Measurements from ENCODE around the gene FAM124A.

DNA sequence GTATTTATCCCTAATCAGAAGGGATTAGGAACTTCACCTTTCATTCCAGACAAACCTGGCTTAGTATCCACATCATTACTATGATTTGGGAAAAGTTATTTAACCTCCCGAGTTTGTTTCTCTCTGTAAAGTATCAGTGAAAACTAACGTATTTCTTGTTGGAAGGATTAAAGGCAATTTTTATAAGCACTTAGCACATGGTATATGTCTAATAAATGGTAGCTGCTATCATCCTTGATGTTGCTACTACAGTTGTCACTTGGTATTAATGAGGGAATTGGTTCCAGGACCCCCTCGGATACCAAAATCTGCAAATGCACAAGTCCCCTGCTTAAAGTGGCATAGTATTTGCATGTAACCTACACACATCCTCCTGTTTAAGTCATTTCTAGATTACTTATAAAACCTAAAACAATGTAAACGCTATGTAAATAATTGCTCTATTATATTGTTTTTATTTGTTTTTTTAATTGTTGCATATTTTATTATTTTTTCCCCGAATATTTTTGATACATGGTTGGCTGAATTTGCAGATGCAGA, 42.7 kb upstream of the FAM124A start:
- TF ChIP-seq, protein P1, sequence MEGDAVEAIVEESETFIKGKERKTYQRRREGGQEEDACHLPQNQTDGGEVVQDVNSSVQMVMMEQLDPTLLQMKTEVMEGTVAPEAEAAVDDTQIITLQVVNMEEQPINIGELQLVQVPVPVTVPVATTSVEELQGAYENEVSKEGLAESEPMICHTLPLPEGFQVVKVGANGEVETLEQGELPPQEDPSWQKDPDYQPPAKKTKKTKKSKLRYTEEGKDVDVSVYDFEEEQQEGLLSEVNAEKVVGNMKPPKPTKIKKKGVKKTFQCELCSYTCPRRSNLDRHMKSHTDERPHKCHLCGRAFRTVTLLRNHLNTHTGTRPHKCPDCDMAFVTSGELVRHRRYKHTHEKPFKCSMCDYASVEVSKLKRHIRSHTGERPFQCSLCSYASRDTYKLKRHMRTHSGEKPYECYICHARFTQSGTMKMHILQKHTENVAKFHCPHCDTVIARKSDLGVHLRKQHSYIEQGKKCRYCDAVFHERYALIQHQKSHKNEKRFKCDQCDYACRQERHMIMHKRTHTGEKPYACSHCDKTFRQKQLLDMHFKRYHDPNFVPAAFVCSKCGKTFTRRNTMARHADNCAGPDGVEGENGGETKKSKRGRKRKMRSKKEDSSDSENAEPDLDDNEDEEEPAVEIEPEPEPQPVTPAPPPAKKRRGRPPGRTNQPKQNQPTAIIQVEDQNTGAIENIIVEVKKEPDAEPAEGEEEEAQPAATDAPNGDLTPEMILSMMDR (IDR thresholded peaks at IDR 0.05) = no peak
- no peak for TF ChIP-seq TCF7L2 (IDR thresholded peaks at IDR 0.05; ENCODE audit: low read depth, low read length)
- TF ChIP-seq, protein P2, sequence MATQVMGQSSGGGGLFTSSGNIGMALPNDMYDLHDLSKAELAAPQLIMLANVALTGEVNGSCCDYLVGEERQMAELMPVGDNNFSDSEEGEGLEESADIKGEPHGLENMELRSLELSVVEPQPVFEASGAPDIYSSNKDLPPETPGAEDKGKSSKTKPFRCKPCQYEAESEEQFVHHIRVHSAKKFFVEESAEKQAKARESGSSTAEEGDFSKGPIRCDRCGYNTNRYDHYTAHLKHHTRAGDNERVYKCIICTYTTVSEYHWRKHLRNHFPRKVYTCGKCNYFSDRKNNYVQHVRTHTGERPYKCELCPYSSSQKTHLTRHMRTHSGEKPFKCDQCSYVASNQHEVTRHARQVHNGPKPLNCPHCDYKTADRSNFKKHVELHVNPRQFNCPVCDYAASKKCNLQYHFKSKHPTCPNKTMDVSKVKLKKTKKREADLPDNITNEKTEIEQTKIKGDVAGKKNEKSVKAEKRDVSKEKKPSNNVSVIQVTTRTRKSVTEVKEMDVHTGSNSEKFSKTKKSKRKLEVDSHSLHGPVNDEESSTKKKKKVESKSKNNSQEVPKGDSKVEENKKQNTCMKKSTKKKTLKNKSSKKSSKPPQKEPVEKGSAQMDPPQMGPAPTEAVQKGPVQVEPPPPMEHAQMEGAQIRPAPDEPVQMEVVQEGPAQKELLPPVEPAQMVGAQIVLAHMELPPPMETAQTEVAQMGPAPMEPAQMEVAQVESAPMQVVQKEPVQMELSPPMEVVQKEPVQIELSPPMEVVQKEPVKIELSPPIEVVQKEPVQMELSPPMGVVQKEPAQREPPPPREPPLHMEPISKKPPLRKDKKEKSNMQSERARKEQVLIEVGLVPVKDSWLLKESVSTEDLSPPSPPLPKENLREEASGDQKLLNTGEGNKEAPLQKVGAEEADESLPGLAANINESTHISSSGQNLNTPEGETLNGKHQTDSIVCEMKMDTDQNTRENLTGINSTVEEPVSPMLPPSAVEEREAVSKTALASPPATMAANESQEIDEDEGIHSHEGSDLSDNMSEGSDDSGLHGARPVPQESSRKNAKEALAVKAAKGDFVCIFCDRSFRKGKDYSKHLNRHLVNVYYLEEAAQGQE (IDR thresholded peaks at IDR 0.05; ENCODE audit: insufficient read depth in 1 of 2, low read depth in 2 of 2, low read length in 1 of 2) = no peak

All from Panc1 (cell line).